Panc1 (cell line): Measurements from ENCODE around the gene SDR39U1. TPM values are rescaled to one million over a fixed set of nuclear protein-coding genes. Genes with fewer than 3 reads are reported as not detected.

ENCODE experiments used
- ATAC-seq: fragments of 200-7000 bp; cut with Tn5 transposase; 2 replicates; pipeline ENCODE4 v1.9.1; 2020; ENCODE audit warnings: mild to moderate bottlenecking, moderate library complexity
- BruUV-seq: library from RNA; stranded (reverse); fragments of 400-500 nt; replicated peaks from 2 replicates; lab custom pipeline; 2021; lab: Mats Ljungman, UMichigan
- CTCF ChIA-PET: fragments of 300-600 bp; sonication (Branson Sonifier 250); formaldehyde crosslinking; loops from one replicate; lab custom pipeline; 2022; ENCODE audit warnings: antibody characterized with exemption; lab: Charles Lee
- POLR2A ChIA-PET: fragments of 300-600 bp; sonication (Branson Sonifier 250); formaldehyde crosslinking; loops from one replicate; lab custom pipeline; 2022; ENCODE audit warnings: antibody characterized with exemption; lab: Charles Lee
- DNase-seq: peaks from one replicate; pipeline ENCODE4 v3.0.0-alpha.2; 2010; ENCODE audit warnings: low read depth, low spot score
- H3K27ac ChIP-seq: 2 replicates; pipeline ENCODE4 v1.5.1; 2011; ENCODE audit warnings: mild to moderate bottlenecking, low read length, inconsistent platforms
- H3K27me3 ChIP-seq: fragments of 200-500 bp; sonication (Bioruptor generic); 2 replicates; pipeline ENCODE4 v1.6.0; 2014; ENCODE audit warnings: low read length, inconsistent platforms; ENCODE audit not compliant: control insufficient read depth, insufficient read depth
- H3K36me3 ChIP-seq: fragments of 200-500 bp; sonication (Bioruptor generic); 2 replicates; pipeline ENCODE4 v1.5.1; 2014; ENCODE audit warnings: inconsistent platforms, mild to moderate bottlenecking, low read length, moderate library complexity; ENCODE audit not compliant: control insufficient read depth, insufficient read depth
- H3K4me1 ChIP-seq: 2 replicates; pipeline ENCODE4 v1.5.1; 2011; ENCODE audit warnings: inconsistent platforms, mild to moderate bottlenecking, low read length, moderate library complexity; ENCODE audit not compliant: control insufficient read depth, insufficient read depth
- H3K4me3 ChIP-seq, 2 experiments: 2 replicates each; pipeline ENCODE4 v1.5.1; 2011 to 2012; ENCODE audit warnings: low read depth in 2 of 2, low read length in 2 of 2, mild to moderate bottlenecking in 2 of 2, inconsistent platforms in 1 of 2, moderate library complexity in 1 of 2
- H3K9me3 ChIP-seq: fragments of 200-500 bp; sonication (Bioruptor generic); 2 replicates; pipeline ENCODE4 v1.5.1; 2014; ENCODE audit warnings: low read depth, mild to moderate bottlenecking, inconsistent platforms, low read length, moderate library complexity; ENCODE audit not compliant: control insufficient read depth, insufficient read depth
- POLR2AphosphoS5 ChIP-seq: IDR thresholded peaks from 2 replicates; pipeline ENCODE4 v1.6.1; 2012; ENCODE audit warnings: mild to moderate bottlenecking, low read depth, low read length, moderate library complexity
- SIN3A ChIP-seq: IDR thresholded peaks from 2 replicates; pipeline ENCODE4 v1.6.1; 2012; ENCODE audit warnings: low read depth, mild to moderate bottlenecking, low read length, moderate library complexity, borderline replicate concordance; ENCODE audit not compliant: insufficient read depth
- TCF7L2 ChIP-seq: IDR thresholded peaks from 2 replicates; pipeline ENCODE4 v1.6.1; 2011; ENCODE audit warnings: mild to moderate bottlenecking, low read depth, low read length, inconsistent platforms
- in situ Hi-C: cut with HindIII; loops from 2 replicates; pipeline ENCODE4 v1.10.0; 2016; ENCODE audit warnings: low sequenced_read_pairs, low pct_unique_long_range_greater_than_20kb
- intact Hi-C: fragments of 100-400 bp; cut with micrococcal nuclease; formaldehyde crosslinking; loops from one replicate; pipeline ENCODE4 v1.10.0; 2022; ENCODE audit not compliant: unreplicated experiment
- total RNA-seq: library from RNA; stranded (reverse); gene quantifications from one replicate; pipeline ENCODE4 v1.2.1, GENCODE V29; 2021; ENCODE audit not compliant: unreplicated experiment
- TF ChIP-seq, protein P1 (sequence below): fragments of 450-650 bp; IDR thresholded peaks from 2 replicates; pipeline ENCODE4 v1.5.1; 2017; ENCODE audit warnings: mild to moderate bottlenecking
- TF ChIP-seq, protein P2 (sequence below), 2 experiments: IDR thresholded peaks; 2 replicates each; pipeline ENCODE4 v1.6.1; 2011 to 2012; ENCODE audit warnings: low read depth in 2 of 2, control low read depth in 1 of 2, low read length in 1 of 2, mild to moderate bottlenecking in 1 of 2, moderate library complexity in 1 of 2; ENCODE audit not compliant: insufficient read depth in 1 of 2

SDR39U1 gene
- total RNA-seq, 1 experiment from 2014 or later = 54.2 TPM

DNA sequence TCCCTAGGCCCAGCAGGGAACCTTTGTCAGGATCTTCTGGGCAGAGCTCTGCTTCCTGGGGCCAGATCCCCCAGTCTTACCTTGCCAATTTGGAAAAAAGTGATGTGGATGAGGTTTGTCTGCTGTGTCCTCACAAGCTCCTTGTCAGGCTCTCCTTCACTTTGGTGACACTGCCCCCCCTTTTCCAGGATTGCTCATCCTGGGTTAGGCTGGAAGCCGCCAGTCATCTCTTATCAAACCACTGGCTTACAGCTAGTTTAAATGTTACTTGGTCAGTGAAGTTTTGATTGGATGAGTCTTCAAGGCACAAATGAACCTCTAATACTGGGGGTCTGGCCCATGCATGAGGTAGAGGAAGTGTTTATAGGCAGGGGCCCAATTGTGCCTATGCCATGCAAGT is 28.5 kb downstream of the SDR39U1 start:
- intact Hi-C loops (no loop called here), in situ Hi-C loops (no loop called here)
- no TSS peak for BruUV-seq
- H3K27ac ChIP-seq = no peak overlapping the region
- ChIA-PET POLR2A (no interaction called here), CTCF (no interaction called here)
- no peaks in the 10 kb centered on the region for H3K4me1 ChIP-seq
- H3K9me3 ChIP-seq = no peaks in the 10 kb centered on the region
- no peaks in the 10 kb centered on the region for H3K36me3 ChIP-seq
- no peak for ATAC-seq
- TF ChIP-seq, protein P1, sequence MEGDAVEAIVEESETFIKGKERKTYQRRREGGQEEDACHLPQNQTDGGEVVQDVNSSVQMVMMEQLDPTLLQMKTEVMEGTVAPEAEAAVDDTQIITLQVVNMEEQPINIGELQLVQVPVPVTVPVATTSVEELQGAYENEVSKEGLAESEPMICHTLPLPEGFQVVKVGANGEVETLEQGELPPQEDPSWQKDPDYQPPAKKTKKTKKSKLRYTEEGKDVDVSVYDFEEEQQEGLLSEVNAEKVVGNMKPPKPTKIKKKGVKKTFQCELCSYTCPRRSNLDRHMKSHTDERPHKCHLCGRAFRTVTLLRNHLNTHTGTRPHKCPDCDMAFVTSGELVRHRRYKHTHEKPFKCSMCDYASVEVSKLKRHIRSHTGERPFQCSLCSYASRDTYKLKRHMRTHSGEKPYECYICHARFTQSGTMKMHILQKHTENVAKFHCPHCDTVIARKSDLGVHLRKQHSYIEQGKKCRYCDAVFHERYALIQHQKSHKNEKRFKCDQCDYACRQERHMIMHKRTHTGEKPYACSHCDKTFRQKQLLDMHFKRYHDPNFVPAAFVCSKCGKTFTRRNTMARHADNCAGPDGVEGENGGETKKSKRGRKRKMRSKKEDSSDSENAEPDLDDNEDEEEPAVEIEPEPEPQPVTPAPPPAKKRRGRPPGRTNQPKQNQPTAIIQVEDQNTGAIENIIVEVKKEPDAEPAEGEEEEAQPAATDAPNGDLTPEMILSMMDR = no peak
- TF ChIP-seq, protein P2, sequence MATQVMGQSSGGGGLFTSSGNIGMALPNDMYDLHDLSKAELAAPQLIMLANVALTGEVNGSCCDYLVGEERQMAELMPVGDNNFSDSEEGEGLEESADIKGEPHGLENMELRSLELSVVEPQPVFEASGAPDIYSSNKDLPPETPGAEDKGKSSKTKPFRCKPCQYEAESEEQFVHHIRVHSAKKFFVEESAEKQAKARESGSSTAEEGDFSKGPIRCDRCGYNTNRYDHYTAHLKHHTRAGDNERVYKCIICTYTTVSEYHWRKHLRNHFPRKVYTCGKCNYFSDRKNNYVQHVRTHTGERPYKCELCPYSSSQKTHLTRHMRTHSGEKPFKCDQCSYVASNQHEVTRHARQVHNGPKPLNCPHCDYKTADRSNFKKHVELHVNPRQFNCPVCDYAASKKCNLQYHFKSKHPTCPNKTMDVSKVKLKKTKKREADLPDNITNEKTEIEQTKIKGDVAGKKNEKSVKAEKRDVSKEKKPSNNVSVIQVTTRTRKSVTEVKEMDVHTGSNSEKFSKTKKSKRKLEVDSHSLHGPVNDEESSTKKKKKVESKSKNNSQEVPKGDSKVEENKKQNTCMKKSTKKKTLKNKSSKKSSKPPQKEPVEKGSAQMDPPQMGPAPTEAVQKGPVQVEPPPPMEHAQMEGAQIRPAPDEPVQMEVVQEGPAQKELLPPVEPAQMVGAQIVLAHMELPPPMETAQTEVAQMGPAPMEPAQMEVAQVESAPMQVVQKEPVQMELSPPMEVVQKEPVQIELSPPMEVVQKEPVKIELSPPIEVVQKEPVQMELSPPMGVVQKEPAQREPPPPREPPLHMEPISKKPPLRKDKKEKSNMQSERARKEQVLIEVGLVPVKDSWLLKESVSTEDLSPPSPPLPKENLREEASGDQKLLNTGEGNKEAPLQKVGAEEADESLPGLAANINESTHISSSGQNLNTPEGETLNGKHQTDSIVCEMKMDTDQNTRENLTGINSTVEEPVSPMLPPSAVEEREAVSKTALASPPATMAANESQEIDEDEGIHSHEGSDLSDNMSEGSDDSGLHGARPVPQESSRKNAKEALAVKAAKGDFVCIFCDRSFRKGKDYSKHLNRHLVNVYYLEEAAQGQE (IDR thresholded peaks at IDR 0.05; ENCODE audit: insufficient read depth in 1 of 2, low read depth in 2 of 2, low read length in 1 of 2) = no peak
- TF ChIP-seq SIN3A (no peak), TCF7L2 (no peak), POLR2AphosphoS5 (no peak)
- DNase-seq = no peak
- H3K27me3 ChIP-seq = no peaks in the 10 kb centered on the region
- no peak overlapping the region for H3K4me3 ChIP-seq

DNA sequence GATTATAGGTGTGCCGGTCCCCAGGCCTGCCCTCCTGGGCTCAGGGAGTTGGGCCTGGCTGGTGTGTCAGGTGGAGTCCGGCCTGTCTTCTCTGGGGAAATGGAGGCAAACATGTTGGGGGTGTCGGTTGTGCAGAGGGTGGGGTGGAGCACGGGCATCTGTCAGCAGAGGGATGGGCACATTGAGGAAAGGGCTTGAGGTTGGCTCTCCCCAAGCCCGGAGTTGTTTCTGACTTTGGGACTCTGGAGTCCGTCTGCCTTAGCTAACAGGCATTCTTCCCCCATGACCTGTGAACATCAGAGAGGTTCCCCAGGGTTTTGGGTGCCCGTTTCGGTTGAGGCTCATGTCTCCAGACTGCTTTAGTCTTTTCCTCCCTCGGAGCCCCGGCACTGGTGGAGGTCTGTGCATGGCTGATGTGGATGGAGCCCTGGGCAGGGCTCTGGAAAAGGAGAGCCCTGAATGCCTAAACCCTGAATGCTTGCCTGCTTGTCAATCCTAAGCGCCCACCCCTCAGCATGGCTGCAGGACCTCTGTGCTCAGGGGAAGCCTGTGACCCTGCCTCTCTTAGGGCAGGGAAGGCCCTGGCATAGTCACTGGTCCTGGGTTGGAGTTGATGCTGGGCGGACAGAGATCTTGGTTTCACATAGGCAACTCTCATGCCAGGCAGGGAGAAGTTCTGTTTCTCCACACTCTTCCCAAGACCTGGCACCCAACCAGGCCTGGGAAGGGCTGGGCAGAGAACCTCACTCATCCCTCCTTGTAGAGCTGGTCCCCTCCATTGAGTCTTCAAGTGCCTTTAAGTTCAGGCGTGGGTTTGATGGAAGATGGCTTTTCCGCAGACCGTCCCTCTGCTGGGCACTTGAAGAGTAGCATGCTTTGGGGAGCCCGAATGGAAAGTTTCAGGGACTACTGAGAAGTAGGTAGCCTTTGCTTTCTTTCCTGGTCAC is 30.9 kb downstream of the SDR39U1 start:
- H3K27me3 ChIP-seq = no peaks in the 10 kb centered on the region
- no peaks in the 10 kb centered on the region for H3K9me3 ChIP-seq
- H3K4me3 ChIP-seq = no peak overlapping the region
- TF ChIP-seq, protein P1 = peak; percentile 76
- TF ChIP-seq SIN3A = no peak
- H3K4me1 ChIP-seq = no peaks in the 10 kb centered on the region
- in situ Hi-C loops = no loop called here
- intact Hi-C loops = loop anchor here (1.0 kb wide), 1 partner anchor 48 kb away; no protein-coding TSS in a partner anchor
- ATAC-seq = peak; percentile 83
- ChIA-PET POLR2A (no interaction called here), CTCF (no interaction called here)
- H3K36me3 ChIP-seq = no peaks in the 10 kb centered on the region
- H3K27ac ChIP-seq = no peak overlapping the region
- no TSS peak for BruUV-seq
- no peak for DNase-seq
